UCSD-AML1 (cell line): ENCODE measurements around the gene EPHB1.
"Not testable (repeated sequence)": the region's sequence is repeated elsewhere in the genome, so short reads cannot be mapped to it uniquely, and the experiment has no call there.

Experiments
- DNase-seq: peaks from one replicate; lab custom pipeline; 2025; ENCODE audit not compliant: unreplicated experiment; lab: John Stamatoyannopoulos, UW

The EPHB1 gene

DNA sequence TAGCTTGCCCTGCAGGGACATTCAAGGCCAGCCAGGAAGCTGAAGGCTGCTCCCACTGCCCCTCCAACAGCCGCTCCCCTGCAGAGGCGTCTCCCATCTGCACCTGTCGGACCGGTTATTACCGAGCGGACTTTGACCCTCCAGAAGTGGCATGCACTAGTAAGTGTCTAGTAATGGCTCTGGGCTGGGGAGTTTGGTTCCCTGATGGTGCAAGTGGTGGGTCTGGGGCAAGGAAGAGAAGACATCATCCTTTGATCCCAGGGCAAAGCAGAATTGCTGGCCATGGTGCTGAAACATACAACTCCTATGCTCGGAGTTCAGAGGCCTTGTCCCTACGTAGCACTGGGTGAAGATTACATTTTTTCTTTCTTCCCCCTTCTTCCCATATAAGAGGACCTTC is 311.4 kb downstream of the EPHB1 start:
- no peak for DNase-seq

DNA sequence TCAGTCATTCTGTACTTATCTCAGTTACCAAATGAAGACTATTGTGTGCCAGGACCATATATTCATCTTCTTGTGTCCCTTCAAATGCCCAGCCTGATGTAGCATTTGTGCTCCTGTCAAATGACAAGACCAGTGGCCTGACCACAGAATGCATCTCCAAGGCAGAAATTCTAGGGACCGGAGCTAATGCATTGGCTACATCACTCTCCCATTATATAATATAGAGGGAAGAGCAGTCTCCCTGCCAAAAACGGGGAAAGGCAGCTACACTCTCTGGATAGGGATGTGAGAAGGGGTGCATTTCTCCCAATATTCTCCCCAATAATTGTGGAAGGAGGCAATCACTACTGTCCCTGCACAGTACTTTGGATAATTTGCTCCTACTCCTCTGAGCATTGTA is 312.0 kb downstream of the EPHB1 start:
- DNase-seq = no peak

DNA sequence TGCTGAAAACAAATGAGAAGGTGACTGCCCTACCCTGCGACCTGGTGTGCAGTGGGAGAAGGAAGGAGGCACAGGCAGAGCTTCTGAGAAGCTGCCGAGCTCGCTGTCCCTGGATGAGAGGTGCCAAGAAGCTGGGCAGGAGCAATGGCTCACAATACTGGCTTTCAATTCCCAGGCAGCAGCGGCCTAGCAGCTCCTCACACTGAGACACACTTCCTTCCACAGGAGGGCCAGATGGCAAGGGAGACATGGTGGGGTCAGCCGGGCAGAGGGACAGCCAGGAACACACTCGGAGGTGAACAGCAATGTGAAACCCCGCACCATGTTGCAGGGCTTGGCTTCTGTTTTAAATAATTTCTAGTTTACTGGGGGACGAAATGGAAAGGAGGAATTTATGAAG is 314.6 kb downstream of the EPHB1 start:
- DNase-seq = no peak

DNA sequence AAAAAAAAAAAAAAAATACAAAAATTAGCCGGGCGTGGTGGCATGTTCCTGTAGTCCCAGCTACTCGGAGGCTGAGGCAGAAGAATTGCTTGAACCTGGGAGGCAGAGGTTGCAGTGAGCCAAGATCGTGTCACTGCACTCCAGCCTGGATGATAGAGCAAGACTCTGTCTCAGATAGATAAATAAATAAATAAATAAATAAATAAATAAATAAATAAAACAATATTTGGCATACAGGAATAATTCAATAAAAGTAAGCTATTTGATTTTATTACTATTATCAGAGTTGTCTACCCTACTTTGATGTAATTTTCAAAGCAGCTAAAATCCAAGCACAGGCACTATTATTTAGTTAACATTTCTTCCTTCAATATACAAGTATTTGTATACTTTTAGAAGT is 319.5 kb downstream of the EPHB1 start:
- DNase-seq = not testable (repeated sequence)

DNA sequence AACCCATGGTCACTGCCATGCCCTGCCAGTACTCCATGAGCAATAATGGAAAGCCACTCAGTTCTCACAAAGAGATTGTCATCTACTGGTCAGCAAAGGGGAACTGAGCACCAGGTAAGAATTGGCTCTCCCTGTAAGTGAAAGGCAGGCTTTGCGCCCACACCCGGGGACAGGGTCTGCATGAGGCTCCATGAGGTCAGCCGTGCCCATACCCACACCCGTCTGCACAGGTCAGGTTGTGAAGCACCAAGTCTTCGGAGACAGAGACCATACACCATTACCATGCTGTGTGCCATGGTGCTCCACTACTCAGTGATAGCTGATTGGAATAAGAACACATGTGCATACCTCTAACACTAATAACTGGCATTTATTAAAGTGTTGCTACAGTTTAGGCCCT is 322.9 kb downstream of the EPHB1 start:
- DNase-seq = no peak

DNA sequence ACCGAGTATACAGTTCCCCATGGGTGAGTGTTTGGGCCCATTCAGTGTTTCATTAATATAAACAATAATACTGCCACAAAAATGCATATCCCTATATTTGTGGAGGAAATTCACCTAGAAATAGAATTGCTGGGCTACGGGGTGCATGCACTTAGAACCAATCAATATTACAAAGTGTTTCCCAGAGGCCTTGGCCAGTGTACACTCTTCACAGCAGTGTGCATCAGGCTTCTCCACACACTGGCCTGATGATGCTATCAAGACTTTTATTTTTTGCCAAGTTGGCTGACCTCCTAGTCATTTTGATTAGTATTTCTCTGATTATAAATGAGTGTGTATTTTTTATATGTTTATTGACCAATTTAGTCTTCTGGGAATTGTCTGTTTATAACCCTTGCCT is 323.7 kb downstream of the EPHB1 start:
- no peak for DNase-seq

DNA sequence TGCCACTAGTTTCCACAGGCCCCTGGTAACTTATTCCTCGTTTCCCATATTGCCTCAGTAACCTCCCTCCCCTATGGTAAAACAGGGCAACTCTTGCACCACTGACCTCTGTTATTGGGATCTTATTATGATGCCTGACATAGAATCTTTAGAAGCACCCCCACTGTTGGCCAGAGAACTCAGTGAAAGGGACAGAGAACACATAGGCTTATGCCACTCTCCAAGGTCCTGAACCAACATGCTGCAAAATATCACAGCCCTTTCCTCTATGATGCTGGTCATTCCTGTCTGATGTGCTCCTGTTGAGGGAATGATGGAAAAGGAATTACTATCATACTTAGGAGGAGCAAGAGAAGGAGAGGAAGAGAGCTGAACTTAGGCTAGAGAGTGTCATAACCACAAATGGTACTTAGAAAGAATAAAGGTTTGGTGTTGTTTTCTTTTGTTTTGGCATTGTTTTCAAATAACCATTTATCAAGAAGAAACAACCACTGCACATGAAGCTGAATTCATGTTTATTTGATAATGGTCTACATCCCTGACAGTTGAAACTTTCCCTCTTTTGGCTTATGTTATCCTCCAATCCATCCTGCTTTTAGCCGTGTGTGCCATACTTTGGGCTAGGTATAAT is 330.2 kb downstream of the EPHB1 start:
- no peak for DNase-seq

DNA sequence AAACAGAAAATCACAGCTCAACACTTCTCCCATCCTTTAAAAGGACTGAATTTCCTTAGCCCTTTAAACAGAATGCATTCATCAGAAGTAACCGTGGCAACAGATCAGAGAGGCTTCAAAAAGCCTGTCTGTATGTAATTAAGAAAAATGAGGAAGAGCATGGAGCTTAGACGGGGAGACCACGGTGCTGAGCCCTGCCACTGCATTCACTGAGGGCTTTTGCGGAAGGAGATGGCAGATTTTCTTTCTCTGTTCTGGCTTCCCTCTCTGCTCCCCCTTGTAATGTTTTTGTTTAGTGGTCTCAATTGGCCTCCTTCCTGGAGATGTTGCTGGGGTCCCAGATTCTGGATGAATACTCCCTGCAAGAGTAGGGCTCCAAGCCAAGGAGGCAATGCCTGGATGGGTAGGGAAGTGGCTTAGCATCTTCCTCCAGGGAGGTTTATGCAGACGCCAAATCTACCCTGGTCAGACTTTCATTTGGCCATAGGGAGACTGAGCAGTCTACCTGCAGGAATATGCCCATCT is 332.9 kb downstream of the EPHB1 start:
- no peak for DNase-seq

DNA sequence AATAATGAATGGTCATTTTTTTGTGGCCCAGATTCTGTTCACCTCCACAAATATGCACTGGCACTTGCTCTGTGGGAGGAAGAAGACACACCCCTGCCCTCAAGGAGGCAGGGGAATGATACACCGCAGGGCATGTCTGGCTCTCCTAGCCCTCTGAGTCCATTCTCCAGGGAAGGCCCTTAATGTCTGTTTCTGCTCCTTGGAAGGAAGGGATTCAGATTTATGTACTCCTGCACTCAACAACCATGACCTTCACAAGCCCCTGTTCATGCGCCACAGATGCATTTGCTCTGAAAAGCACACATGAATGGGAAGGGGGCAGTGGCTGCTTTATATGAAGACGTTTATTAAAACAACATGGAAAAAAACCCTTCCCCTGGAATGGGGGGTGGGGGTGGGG is 333.8 kb downstream of the EPHB1 start:
- DNase-seq = no peak

DNA sequence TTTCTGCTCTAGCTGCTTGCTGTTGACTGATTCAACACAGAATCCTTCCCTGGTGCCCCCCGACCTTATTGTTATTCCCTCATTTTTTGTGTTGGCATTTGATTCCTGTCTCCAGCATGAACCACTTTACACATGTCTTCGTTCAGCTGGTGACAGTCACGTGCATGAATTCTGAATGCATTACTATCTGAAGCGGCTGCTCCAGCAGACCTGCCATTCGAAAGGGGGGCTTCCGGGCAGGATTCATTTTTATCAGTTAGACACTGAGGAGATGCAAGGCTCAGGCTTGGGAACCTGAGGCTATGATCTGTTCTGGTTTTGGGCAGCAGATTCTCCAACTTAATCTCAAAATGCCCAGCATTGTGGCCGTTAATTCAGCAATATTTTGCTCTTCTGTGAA is 336.2 kb downstream of the EPHB1 start:
- no peak for DNase-seq

DNA sequence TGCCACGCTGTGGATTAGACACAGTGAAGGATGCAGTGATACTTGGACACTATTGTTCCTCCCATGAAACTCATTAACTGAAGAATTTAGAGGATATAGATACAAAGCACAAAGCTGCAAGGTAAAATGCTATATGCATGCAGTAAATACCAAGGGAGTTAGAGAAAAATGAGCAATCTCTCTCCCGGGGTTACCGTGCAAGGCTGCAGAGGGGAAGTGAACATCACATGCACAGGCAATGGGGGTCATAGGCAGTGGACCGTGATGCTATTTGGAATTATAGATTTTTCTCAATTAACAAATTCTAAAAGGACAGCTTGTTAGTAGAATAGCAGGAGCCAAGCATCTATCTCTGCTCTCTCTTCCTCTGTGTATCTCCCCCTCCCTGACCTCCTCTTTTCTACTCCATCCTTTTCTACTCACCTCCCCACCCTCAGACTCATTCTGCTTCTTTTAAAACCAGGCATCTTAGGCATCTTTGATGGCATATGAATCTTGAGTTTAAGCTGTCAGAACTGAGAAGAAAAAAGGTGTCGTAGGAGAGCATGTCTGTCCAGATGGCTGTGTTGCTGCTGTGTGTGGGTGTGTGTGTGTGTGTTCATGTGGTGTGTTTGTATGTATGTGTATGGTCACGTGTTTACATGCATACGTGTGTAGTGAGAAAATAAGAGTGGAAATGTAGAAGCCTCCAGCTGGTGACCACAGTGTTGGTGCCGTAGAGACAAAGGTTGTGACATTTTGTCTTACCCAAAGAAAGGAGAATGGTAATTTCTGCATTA is 339.0 kb downstream of the EPHB1 start:
- DNase-seq = no peak

DNA sequence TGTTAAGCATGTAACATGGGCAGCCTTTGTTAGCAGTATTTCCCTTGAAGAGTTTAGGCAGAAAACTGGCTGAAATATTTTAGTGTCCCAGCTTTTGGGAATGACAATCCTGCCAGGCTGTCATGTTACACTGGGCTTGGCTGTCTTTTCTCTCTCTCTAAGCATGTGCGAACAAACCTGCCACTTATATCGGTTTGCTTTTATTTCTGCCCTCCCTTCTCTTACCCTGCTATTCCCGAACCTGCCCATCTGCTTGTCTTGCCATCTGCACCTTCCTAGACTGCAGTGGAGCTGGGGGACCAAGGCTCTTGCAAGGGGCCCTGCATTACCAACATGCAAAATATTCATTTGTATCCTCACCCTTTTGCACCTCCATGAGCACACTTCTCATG is 339.6 kb downstream of the EPHB1 start:
- no peak for DNase-seq

DNA sequence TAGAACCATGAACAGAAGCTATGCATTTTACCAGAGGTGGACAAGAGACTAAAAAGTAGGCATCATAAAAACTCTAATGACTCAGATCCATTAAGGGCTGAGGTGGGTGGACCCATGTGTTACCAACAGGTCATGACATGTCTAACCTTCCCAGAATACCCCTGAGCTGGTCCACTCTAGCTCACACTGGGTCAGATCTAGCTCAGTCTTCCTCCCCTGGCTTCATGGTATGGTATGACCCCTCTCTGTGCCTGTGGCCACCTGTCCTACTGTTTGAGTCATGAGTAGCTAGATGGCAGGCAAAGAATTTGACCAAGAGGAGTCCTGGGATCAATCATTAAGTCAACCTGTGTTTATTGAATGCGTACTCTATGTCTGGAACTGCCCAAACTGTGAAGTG is 340.4 kb downstream of the EPHB1 start:
- DNase-seq = no peak

DNA sequence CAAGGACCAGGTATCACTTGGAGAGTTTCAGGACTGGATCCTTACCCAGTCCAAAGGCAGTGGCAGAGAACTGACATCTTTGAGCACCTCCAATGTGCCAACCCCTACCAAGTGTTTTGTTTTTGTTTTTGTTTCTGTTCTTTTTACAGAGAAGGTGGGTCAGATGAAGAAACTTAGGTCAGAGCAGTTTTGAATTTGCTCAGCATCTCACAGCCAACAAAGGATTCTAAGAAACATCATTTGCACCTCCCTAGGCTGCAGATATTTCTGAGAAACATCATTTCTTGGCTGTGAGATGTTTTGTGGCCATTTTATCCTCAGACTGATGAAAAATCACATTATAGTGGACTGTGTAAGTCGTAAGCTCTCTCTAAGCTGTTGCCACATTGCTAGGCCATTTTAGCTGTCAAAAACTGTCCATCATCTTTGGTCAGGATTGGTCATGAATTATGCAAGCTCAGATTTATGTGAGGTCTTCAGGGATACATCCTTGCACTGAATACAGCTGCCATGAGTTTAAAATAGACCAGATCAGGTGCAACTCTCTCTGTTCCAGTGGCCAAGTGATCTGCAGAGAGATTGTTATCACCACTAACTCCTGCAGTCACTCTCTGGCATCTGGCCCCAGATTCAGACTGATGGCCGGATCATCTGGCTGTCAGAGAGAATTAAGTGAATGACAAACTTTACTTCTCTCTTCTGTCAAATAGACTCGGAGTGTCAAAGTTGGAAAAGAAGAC is 341.5 kb downstream of the EPHB1 start:
- DNase-seq = no peak

DNA sequence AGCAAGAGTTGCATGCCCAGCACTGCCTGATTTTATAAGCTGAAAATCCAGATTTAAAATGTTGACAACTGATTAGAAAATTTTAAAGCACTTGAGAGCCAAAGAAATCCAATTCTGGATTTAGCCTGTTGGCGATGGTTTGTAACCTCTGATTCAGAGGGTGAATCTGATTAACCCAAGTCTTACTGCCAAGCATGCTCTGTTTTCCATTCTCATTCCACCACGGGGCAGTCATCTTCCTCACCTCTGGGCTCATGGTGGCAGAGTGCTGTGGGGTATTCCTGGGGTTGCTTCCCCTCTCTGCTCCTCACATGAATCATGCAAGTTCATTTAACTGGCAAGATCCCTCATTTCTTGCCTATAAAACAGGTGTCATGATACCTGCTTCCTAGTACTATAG is 342.2 kb downstream of the EPHB1 start:
- no peak for DNase-seq

DNA sequence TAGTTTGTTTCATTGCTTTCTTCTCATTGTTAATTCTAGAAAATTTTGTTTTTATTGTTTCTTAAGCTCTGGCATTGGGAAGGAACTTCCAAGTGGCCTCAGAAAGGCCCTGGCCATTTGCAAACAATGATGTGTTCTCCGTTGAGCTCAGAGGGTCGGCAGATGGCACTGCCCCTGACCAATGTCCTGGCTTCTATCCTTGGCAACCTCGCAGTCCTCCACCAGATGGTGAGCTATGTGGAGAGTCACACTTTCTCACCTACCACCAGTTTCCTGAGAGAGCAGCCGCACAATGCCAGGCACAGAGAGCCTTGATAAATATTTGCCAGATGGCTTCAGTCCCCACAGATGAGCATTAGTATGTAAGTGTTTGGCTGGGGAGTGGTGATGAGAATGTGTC is 343.7 kb downstream of the EPHB1 start:
- no peak for DNase-seq

DNA sequence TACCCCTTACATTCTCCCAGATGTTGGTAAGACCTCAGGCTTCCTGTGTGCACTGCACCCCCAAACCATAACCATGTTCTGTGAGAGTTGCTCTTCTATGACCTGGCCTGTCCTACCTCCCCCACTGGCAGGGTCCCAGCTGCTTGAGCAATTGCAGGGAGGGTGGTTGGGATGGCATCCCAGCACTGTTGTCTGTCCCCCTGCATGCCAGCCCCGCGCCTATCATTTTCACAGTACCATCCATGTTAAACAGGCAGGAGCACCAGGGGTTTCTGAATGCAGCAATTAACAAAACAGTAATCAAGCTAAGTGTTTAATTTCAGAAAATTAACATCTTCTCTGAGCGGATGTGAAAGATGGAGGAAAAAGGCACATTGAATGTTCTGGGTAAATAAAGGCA is 345.5 kb downstream of the EPHB1 start:
- DNase-seq = no peak

DNA sequence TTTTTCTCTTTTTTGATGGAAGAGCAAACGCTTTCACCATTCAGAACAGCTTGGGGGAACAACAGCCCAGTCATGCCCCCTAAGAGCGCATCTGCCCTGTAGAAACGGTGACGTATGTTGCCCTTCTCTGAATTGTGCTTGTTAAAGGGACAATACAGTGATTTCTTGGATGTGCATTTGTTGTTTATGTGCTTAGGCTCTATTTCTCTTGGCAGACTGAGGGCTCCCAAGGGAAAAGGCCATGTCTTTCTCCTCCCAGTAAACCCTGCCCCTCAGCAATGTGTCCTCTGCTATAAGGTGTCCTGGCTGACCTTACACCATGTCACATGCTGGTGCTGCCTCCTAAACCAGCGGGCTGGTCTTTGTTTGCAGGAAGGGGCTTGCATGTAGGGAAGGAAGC is 346.1 kb downstream of the EPHB1 start:
- DNase-seq = no peak

DNA sequence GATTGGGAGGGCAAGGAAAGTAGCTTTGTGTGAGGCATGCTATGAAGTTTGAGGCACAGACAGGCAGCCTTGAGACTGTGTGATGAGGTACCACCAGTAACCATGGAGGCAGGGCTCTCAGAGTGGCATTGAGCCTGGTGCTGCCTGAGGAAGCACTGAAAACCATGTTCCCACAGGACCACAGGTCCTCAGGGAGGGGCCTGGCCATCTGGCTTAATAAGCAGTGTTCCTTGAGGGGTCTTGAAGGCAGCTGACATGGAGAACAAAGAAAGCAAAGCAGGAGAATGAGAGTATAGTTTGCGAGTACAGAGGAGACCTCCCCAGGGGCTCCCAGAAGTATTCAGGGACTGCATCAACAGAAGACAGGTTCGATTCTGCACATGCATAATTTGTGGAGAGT is 346.6 kb downstream of the EPHB1 start:
- no peak for DNase-seq

DNA sequence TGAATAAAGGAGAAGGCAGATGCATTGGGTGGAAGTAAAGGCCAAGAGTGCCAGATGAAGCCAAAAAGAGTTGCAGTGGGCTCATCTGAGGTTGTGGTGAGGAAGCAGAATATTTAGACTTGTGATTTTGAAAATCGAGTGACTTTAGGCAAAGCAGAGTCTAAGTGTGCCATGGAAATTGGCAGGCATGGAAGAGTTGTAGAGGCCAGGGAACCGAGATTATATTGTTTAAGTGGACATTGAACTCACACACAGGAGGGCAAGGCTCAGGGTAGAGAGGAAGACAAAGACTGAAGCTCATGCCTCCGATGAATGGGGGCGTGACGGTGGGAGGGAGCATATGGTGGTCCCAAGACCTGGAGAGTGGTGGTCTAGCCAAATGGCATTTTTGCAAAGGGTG is 347.5 kb downstream of the EPHB1 start:
- no peak for DNase-seq

DNA sequence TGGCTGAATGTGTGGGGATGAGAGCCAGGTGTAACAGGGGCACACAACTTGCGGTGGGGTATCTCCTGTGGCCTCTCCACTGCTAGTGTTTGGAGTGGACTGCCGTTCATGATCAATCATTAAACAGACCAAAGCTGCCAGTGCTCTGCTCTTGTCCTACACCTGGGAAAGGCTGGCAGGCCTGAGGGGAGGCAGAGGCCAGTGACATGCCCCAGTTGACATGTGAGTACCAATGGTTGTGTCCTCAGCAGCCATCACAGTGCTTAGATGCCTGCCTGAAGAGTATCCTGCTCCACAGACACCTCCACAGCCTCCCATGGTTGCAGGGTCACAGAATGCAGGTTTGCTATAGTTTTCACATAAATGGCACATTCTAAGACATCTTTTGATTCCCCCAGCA is 348.4 kb downstream of the EPHB1 start:
- DNase-seq = no peak

DNA sequence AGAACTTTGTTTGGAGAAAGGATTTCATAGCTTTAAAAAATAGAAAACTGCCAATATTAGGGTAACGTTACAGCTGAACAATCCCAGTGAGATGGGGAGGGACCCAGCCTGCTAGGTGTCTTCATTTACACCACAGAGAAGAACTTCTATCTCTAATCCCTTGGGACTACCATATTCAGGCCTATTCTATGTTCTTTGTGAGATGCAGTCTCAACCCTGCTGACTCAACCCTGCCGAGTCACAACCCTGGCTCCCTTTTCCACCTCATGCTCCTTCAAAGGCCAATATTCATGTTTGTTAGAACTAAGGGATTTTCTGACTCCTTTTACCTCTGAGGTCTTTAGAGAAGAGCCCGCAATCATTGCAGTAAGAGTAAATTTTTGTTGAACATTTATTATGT is 350.5 kb downstream of the EPHB1 start:
- no peak for DNase-seq
